GM12878 (cell line): Measurements from ENCODE around the gene LRRTM3. TPM values are rescaled to one million over a fixed set of nuclear protein-coding genes. Genes with fewer than 3 reads are reported as not detected.

Experiments
- ATAC-seq: fragments of 200-7000 bp; cut with Tn5 transposase; 3 replicates; pipeline ENCODE4 v1.9.1; 2020; ENCODE audit warnings: mild to moderate bottlenecking, moderate library complexity
- BruUV-seq: library from RNA; stranded (reverse); fragments of 400-500 nt; replicated peaks from 2 replicates; lab custom pipeline; 2021; lab: Mats Ljungman, UMichigan
- CTCF ChIA-PET: fragments of 300-600 bp; sonication (Branson Sonifier 250); formaldehyde crosslinking; extraction: SDS; loops from one replicate; lab custom pipeline; 2021; ENCODE audit warnings: inconsistent platforms; lab: Yijun Ruan, JAX
- POLR2A ChIA-PET: fragments of 350-600 bp; formaldehyde crosslinking; extraction: SDS; loops from one replicate; lab custom pipeline; 2021; ENCODE audit warnings: inconsistent platforms; lab: Charles Lee
- RAD21 ChIA-PET: fragments of 300-600 bp; sonication (Branson Sonifier 250); formaldehyde crosslinking; loops from one replicate; lab custom pipeline; 2023; ENCODE audit warnings: antibody characterized with exemption; ENCODE audit not compliant: unreplicated experiment; lab: Charles Lee
- SMC1A ChIA-PET: fragments of 300-600 bp; sonication (Branson Sonifier 250); formaldehyde crosslinking; loops from one replicate; lab custom pipeline; 2023; ENCODE audit not compliant: unreplicated experiment, uncharacterized antibody; lab: Charles Lee
- DNase-seq: peaks from one replicate; pipeline ENCODE4 v3.0.0-alpha.2; 2011; ENCODE audit warnings: low read depth, low spot score
- FAIRE-seq: peaks from 3 replicates; lab custom pipeline; 2011; peaks lifted over from hg19 to GRCh38; lab: Jason Lieb, UNC
- H2AFZ ChIP-seq: 2 replicates; pipeline ENCODE4 v1.6.0; 2011; ENCODE audit warnings: low read depth, low read length, control low read depth; ENCODE audit not compliant: control insufficient read depth
- H3K27ac ChIP-seq: 2 replicates; pipeline ENCODE4 v1.5.1; 2011; ENCODE audit warnings: control low read depth; ENCODE audit not compliant: control insufficient read depth, insufficient read depth
- H3K27me3 ChIP-seq, 2 experiments: replicated peaks in 1 of 2; 2 replicates each; pipeline versions ENCODE4 v1.6.0 to v1.6.1; 2011; ENCODE audit warnings: low read length in 1 of 2; ENCODE audit not compliant: control insufficient read depth in 2 of 2, insufficient read depth in 2 of 2
- H3K36me3 ChIP-seq, 2 experiments: 2 replicates each; pipeline ENCODE4 v1.5.1; 2011; ENCODE audit warnings: low read length in 1 of 2; ENCODE audit not compliant: control insufficient read depth in 2 of 2, insufficient read depth in 2 of 2
- H3K4me1 ChIP-seq: 2 replicates; pipeline ENCODE4 v1.6.1; 2011; ENCODE audit warnings: mild to moderate bottlenecking, low read length, moderate library complexity, mixed read lengths; ENCODE audit not compliant: control insufficient read depth, insufficient read depth
- H3K4me2 ChIP-seq: 2 replicates; pipeline ENCODE4 v1.6.0; 2011; ENCODE audit warnings: control low read depth; ENCODE audit not compliant: control insufficient read depth, insufficient read depth
- H3K4me3 ChIP-seq: fragments of 200-600 bp; sonication (generic); 2 replicates; pipeline ENCODE4 v1.5.1; 2016
- H3K79me2 ChIP-seq: 2 replicates; pipeline ENCODE4 v1.6.0; 2011; ENCODE audit warnings: low read length; ENCODE audit not compliant: control insufficient read depth, insufficient read depth
- H3K9ac ChIP-seq: 2 replicates; pipeline ENCODE4 v1.8.0; 2011; ENCODE audit warnings: low read length, control low read depth, mixed read lengths; ENCODE audit not compliant: control insufficient read depth, insufficient read depth
- H3K9me3 ChIP-seq: replicated peaks from 3 replicates; pipeline ENCODE4 v1.5.1; 2011; ENCODE audit warnings: mild to moderate bottlenecking, low read length; ENCODE audit not compliant: control insufficient read depth, insufficient read depth
- H4K20me1 ChIP-seq: 2 replicates; pipeline ENCODE4 v1.6.0; 2011; ENCODE audit not compliant: control insufficient read depth, insufficient read depth
- BCL11A ChIP-seq: IDR thresholded peaks from 2 replicates; pipeline ENCODE4 v1.6.1; 2011; ENCODE audit warnings: low read depth, low read length
- CREM ChIP-seq: IDR thresholded peaks from 2 replicates; pipeline ENCODE4 v1.6.1; 2014; ENCODE audit warnings: antibody characterized with exemption, low read depth
- IKZF1 ChIP-seq: fragments of 450-650 bp; conservative IDR thresholded peaks from 2 replicates; pipeline ENCODE4 v1.6.1; 2017; ENCODE audit warnings: antibody characterized with exemption, mild to moderate bottlenecking
- PAX8 ChIP-seq: fragments of 450-650 bp; IDR thresholded peaks from 2 replicates; pipeline ENCODE4 v1.6.1; 2017; ENCODE audit warnings: mild to moderate bottlenecking, moderate library complexity
- POLR2A ChIP-seq: IDR thresholded peaks from 2 replicates; pipeline ENCODE4 v1.6.1; 2011; ENCODE audit warnings: low read depth, mild to moderate bottlenecking, low read length
- SREBF2 ChIP-seq: IDR thresholded peaks from 2 replicates; pipeline ENCODE4 v1.6.1; 2012; ENCODE audit warnings: mild to moderate bottlenecking, low read length
- YBX1 ChIP-seq: fragments of 450-650 bp; IDR thresholded peaks from 2 replicates; pipeline ENCODE4 v1.6.1; 2016; ENCODE audit warnings: antibody characterized with exemption
- ZBED1 ChIP-seq: IDR thresholded peaks from 2 replicates; pipeline ENCODE4 v1.6.1; 2016; ENCODE audit warnings: borderline replicate concordance
- WGBS: methylation state at CpG from one replicate; pipeline ENCODE4 v1.1.6; 2016; ENCODE audit warnings: low lambda C conversion rate; ENCODE audit not compliant: insufficient replicate concordance, insufficient coverage; ENCODE audit errors: missing lambda C conversion rate; 5-methylcytosine and 5-hydroxymethylcytosine counted together
- in situ Hi-C: fragments of 300-500 bp; cut with MboI; formaldehyde crosslinking; loops from 9 replicates; pipeline ENCODE4 v1.14.3; 2018; ENCODE audit warnings: mixed read lengths
- intact Hi-C: fragments of 100-400 bp; cut with micrococcal nuclease; formaldehyde crosslinking; loops from one replicate; pipeline ENCODE4 v1.14.2; 2022; ENCODE audit not compliant: unreplicated experiment
- polyA plus RNA-seq, 11 experiments: library from polyadenylated mRNA; depleted of rRNA in 4 of 11; unstranded in 6 of 11; stranded (reverse) in 5 of 11; fragments of >200 nt; fragmentation: Nextera tagmentation in 4 of 11; fragmentation: Illumina TruSeq in 1 of 11; extraction: Ambion mirVana in 4 of 11; extraction: Trizol in 1 of 11; gene quantifications; 1 replicate in 1 of 11; 2 replicates in 10 of 11; pipeline versions ENCODE4 v1.2.1 to v1.2.3, GENCODE V29; 2011 to 2016; ENCODE audit warnings: inconsistent platforms in 2 of 11, missing spikeins in 2 of 11, low read depth in 1 of 11
- total RNA-seq, 4 experiments: library from RNA; depleted of rRNA in 3 of 4; stranded (reverse); fragments of >200 nt in 3 of 4; fragmentation: Illumina TruSeq in 1 of 4; extraction: Trizol in 1 of 4; gene quantifications; 2 replicates each; pipeline versions ENCODE4 v1.2.1 to v1.2.3, GENCODE V29; 2013 to 2021
- TF ChIP-seq, protein P1 (sequence below): IDR thresholded peaks from 2 replicates; pipeline ENCODE4 v1.6.1; 2012; ENCODE audit warnings: improper control_type of control experiment, low read depth, low read length; ENCODE audit not compliant: insufficient replicate concordance

LRRTM3 gene
- total and polyA plus RNA-seq, 10 of the 15 experiments (the other 5 are each of a cell fraction or from before 2014, with no cell fraction given): not detected

DNA sequence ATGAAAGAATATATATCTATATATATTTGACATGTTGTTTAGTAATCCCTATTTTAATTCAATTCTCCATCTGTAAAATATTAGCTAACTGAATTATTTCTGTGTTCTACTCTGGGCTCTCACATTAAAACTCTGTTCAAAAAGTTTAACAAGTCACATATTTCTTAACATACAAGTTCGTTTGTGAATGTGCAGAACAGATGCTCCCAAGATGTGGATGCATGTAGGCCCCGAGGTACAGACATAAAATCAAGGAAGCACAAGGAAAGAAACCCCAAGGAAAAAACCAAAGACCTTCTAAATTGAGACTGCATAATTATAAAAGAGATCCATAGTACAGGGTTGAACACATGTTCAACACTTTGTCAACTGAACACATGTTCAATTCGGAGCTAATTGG, 175.1 kb downstream of the LRRTM3 start:
- H4K20me1 ChIP-seq: no peaks in the 10 kb centered on the region
- no peaks in the 10 kb centered on the region for H3K79me2 ChIP-seq
- no peak overlapping the region for H3K4me3 ChIP-seq
- no peaks in the 10 kb centered on the region for H3K36me3 ChIP-seq
- no peak for ATAC-seq
- TF ChIP-seq ZBED1 (no peak), YBX1 (no peak), IKZF1 (no peak), CREM (no peak), PAX8 (no peak), SREBF2 (no peak), BCL11A (no peak), POLR2A (no peak)
- TF ChIP-seq, protein P1, sequence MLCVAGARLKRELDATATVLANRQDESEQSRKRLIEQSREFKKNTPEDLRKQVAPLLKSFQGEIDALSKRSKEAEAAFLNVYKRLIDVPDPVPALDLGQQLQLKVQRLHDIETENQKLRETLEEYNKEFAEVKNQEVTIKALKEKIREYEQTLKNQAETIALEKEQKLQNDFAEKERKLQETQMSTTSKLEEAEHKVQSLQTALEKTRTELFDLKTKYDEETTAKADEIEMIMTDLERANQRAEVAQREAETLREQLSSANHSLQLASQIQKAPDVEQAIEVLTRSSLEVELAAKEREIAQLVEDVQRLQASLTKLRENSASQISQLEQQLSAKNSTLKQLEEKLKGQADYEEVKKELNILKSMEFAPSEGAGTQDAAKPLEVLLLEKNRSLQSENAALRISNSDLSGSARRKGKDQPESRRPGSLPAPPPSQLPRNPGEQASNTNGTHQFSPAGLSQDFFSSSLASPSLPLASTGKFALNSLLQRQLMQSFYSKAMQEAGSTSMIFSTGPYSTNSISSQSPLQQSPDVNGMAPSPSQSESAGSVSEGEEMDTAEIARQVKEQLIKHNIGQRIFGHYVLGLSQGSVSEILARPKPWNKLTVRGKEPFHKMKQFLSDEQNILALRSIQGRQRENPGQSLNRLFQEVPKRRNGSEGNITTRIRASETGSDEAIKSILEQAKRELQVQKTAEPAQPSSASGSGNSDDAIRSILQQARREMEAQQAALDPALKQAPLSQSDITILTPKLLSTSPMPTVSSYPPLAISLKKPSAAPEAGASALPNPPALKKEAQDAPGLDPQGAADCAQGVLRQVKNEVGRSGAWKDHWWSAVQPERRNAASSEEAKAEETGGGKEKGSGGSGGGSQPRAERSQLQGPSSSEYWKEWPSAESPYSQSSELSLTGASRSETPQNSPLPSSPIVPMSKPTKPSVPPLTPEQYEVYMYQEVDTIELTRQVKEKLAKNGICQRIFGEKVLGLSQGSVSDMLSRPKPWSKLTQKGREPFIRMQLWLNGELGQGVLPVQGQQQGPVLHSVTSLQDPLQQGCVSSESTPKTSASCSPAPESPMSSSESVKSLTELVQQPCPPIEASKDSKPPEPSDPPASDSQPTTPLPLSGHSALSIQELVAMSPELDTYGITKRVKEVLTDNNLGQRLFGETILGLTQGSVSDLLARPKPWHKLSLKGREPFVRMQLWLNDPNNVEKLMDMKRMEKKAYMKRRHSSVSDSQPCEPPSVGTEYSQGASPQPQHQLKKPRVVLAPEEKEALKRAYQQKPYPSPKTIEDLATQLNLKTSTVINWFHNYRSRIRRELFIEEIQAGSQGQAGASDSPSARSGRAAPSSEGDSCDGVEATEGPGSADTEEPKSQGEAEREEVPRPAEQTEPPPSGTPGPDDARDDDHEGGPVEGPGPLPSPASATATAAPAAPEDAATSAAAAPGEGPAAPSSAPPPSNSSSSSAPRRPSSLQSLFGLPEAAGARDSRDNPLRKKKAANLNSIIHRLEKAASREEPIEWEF: no peak
- FAIRE-seq: no peak
- ChIA-PET RAD21 (no interaction called here), CTCF (interaction anchor here (1.2 to 1.3 kb wide), 2 partner anchors 10 to 17 kb away, joined by 3 to 5 read pairs; no protein-coding TSS in a partner anchor), POLR2A (no interaction called here), SMC1A (interaction anchor here (0.6 to 1.7 kb wide), 5 partner anchors 10 to 113 kb away, joined by 3 to 5 read pairs (median 3); no protein-coding TSS in a partner anchor)
- intact Hi-C loops: no loop called here
- H3K4me1 ChIP-seq: no peaks in the 10 kb centered on the region
- no peak overlapping the region for H3K27ac ChIP-seq
- H3K9ac ChIP-seq: no peak overlapping the region
- DNase-seq: no peak
- no peaks in the 10 kb centered on the region for H3K27me3 ChIP-seq
- WGBS: 0% methylated on average over 3 of the region's 3 CpGs
- no peak overlapping the region for H3K4me2 ChIP-seq
- in situ Hi-C loops: no loop called here
- BruUV-seq: no TSS peak
- H3K9me3 ChIP-seq: no peaks in the 10 kb centered on the region
- H2AFZ ChIP-seq: no peak overlapping the region
